Esophagus muscularis mucosa (tissue), 4 donors: Measurements from ENCODE around the gene CRYBA1.

Experiments
- EP300 ChIP-seq: sonication (generic); formaldehyde crosslinking; IDR thresholded peaks from one replicate; pipeline ENCODE4 v1.6.1; 2017; ENCODE audit warnings: antibody characterized with exemption
- POLR2A ChIP-seq: fragments of 450-650 bp; IDR thresholded peaks from one replicate; pipeline ENCODE4 v1.6.1; 2017; ENCODE audit warnings: antibody characterized with exemption, moderate library complexity, mild to moderate bottlenecking, low read depth
- POLR2AphosphoS5 ChIP-seq, 2 donors: sonication (generic); formaldehyde crosslinking; IDR thresholded peaks; one replicate each; pipeline ENCODE4 v1.6.1; 2017; ENCODE audit warnings: antibody characterized with exemption in 2 of 2
- TF ChIP-seq, protein P1 (sequence below), 3 experiments: fragments of 200-600 bp in 2 of 3; fragments of 450-650 bp in 1 of 3; sonication (generic) in 2 of 3; IDR thresholded peaks; one replicate each; pipeline ENCODE4 v1.5.1; 2017 to 2019; ENCODE audit warnings: antibody characterized with exemption in 3 of 3, mild to moderate bottlenecking in 2 of 3, moderate library complexity in 1 of 3

DNA sequence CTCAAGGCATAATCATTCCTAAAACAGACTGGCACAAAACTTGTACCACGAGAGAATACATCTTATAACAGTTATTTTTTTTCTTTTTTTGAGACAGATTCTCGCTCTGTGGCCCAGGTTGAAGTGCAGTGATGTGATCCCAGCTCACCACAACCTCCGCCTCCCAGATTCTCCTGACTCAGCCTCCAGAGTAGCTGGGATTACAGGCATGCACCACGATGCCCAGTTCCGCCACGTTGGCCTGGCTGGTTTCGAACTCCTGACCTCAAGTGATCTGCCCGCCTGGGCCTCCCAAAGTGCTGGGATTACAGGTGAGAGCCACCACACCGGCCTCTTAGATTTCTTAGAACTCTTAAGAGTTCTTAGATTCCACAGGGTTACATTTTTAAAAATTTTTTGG lies 43.2 kb downstream of the CRYBA1 start:
- TF ChIP-seq, protein P1, sequence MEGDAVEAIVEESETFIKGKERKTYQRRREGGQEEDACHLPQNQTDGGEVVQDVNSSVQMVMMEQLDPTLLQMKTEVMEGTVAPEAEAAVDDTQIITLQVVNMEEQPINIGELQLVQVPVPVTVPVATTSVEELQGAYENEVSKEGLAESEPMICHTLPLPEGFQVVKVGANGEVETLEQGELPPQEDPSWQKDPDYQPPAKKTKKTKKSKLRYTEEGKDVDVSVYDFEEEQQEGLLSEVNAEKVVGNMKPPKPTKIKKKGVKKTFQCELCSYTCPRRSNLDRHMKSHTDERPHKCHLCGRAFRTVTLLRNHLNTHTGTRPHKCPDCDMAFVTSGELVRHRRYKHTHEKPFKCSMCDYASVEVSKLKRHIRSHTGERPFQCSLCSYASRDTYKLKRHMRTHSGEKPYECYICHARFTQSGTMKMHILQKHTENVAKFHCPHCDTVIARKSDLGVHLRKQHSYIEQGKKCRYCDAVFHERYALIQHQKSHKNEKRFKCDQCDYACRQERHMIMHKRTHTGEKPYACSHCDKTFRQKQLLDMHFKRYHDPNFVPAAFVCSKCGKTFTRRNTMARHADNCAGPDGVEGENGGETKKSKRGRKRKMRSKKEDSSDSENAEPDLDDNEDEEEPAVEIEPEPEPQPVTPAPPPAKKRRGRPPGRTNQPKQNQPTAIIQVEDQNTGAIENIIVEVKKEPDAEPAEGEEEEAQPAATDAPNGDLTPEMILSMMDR (IDR thresholded peaks at IDR 0.05) = no peak
- TF ChIP-seq POLR2A = no peak
- TF ChIP-seq EP300 = no peak
- TF ChIP-seq POLR2AphosphoS5 (IDR thresholded peaks at IDR 0.05) = no peak
